Measurements from ENCODE around the gene TOMM5.
"Not testable (repeated sequence)": the region's sequence is repeated elsewhere in the genome, so short reads cannot be mapped to it uniquely, and the experiment has no call there.

TOMM5 gene

DNA sequence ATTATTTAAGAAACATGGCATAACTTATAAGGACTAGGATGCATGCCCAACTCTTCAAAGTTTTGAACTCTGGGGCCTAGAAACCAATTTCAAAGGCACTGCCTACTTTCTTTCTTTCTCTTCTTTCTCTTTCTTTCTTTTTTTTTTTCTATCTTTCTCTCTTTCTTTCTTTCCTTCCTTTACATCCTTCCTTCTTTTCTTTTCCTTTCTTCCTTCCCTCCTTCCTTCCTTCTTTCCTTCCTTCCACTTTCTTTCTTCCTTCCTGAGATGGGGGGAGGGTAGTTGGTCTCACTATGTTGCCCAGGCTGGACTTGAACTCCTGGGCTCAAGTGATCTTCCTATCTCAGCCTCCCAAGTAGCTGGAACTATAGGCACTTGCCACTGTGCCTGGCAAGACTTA, 15.9 kb upstream of the TOMM5 start:
- Histone ChIP-seq H3K4me2 (ENCODE audit: low read length) (no peak overlapping the region), H3K9me3 (ENCODE audit: control insufficient read depth, low read length) (no peaks in the 10 kb centered on the region), H2AFZ (no peak overlapping the region), H3K27ac (no peak overlapping the region), H3K27me3 (ENCODE audit: control insufficient read depth, insufficient read depth, low read length) (no peaks in the 10 kb centered on the region), H3K4me1 (peaks cover 1% of the 10 kb centered on the region), H3K36me3 (ENCODE audit: control insufficient read depth, insufficient read depth, low read length) (no peaks in the 10 kb centered on the region), H3K4me3 (ENCODE audit: low read depth, low read length) (no peak overlapping the region), H3K9ac (no peak overlapping the region), H3K79me2 (no peaks in the 10 kb centered on the region)
- TF ChIP-seq, protein P1, sequence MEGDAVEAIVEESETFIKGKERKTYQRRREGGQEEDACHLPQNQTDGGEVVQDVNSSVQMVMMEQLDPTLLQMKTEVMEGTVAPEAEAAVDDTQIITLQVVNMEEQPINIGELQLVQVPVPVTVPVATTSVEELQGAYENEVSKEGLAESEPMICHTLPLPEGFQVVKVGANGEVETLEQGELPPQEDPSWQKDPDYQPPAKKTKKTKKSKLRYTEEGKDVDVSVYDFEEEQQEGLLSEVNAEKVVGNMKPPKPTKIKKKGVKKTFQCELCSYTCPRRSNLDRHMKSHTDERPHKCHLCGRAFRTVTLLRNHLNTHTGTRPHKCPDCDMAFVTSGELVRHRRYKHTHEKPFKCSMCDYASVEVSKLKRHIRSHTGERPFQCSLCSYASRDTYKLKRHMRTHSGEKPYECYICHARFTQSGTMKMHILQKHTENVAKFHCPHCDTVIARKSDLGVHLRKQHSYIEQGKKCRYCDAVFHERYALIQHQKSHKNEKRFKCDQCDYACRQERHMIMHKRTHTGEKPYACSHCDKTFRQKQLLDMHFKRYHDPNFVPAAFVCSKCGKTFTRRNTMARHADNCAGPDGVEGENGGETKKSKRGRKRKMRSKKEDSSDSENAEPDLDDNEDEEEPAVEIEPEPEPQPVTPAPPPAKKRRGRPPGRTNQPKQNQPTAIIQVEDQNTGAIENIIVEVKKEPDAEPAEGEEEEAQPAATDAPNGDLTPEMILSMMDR (IDR thresholded peaks at IDR 0.05), result no peak

DNA sequence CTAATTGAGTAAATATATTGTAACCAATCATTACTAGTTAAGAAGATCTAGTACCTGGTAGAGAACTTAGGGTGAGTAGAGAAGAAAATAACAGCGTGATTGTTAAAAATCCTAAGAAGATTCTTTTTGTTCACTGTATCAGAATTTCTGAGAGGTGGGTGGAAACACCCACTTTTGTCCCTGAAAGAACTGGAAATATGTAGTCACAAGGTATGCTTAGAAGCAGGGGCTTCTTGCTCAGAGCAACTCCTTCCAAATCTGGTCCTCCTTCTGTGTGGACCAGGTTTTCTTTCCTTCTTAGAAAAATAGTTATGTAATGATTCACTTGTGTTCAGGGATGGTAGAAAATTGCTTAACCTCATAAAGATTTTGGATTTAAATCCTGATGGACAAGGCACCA, 11.9 kb upstream of the TOMM5 start:
- no peak overlapping the region for H2AFZ ChIP-seq
- no peaks in the 10 kb centered on the region for H3K27me3 ChIP-seq (ENCODE audit: control insufficient read depth, insufficient read depth, low read length)
- H3K36me3 ChIP-seq (ENCODE audit: control insufficient read depth, insufficient read depth, low read length), result no peaks in the 10 kb centered on the region
- H3K9me3 ChIP-seq (ENCODE audit: control insufficient read depth, low read length), result no peaks in the 10 kb centered on the region
- TF ChIP-seq, protein P1 (IDR thresholded peaks at IDR 0.05), result no peak
- no peak overlapping the region for H3K4me2 ChIP-seq (ENCODE audit: low read length)
- H3K79me2 ChIP-seq, result no peaks in the 10 kb centered on the region
- no peak overlapping the region for H3K4me3 ChIP-seq (ENCODE audit: low read depth, low read length)
- no peak overlapping the region for H3K9ac ChIP-seq
- no peak overlapping the region for H3K27ac ChIP-seq
- H3K4me1 ChIP-seq, result peaks cover 3% of the 10 kb centered on the region

DNA sequence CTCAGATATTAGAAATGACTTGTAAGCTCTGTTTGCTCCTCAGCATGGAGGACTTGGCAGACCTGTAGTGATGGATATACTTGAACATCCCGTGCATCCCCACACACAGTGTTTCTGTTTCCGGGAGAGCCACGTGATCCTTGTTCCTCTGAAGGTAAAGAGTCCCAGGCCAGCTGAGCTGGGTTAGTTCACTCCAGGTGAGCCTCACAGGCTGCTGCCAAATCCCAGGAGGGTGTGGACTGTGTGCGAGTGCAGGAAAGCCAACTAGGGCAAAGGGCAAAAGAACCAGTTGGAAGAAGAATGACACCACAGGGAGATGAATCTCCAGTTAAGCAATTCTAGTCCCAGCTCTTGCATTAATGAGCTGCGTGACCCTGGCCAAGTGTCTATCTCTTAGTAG, 10.4 kb upstream of the TOMM5 start:
- Histone ChIP-seq H3K4me3 (ENCODE audit: low read depth, low read length) (no peak overlapping the region), H3K4me2 (ENCODE audit: low read length) (no peak overlapping the region), H3K79me2 (no peaks in the 10 kb centered on the region), H3K27ac (peak overlapping the region; percentile 56), H3K36me3 (ENCODE audit: control insufficient read depth, insufficient read depth, low read length) (no peaks in the 10 kb centered on the region), H3K4me1 (peaks cover 3% of the 10 kb centered on the region), H3K27me3 (ENCODE audit: control insufficient read depth, insufficient read depth, low read length) (no peaks in the 10 kb centered on the region), H3K9ac (no peak overlapping the region), H3K9me3 (ENCODE audit: control insufficient read depth, low read length) (no peaks in the 10 kb centered on the region), H2AFZ (peak overlapping the region; percentile 80)
- TF ChIP-seq, protein P1 (IDR thresholded peaks at IDR 0.05), result no peak

DNA sequence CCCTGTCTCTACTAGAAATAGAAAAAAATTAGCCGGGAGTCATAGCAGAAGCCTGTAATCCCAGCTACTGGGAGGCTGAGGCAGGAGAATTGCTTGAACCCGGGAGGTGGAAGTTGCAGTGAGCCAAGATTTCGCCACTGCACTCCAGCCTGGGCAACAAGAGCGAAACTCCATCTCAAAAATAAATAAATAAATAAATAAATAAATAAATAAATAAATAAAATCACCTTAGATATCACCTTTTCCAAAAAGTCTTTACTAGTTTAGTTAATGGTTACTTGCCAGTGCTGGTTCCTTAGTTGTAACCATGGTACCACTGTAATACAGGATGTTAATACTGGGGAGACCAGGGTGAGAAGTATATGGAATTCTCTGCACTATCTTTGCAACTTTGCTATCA, 9.7 kb upstream of the TOMM5 start:
- not testable (repeated sequence) for H3K4me3 ChIP-seq (ENCODE audit: low read depth, low read length); H3K4me1 ChIP-seq; H3K4me2 ChIP-seq (ENCODE audit: low read length); H3K27ac ChIP-seq; H3K9me3 ChIP-seq (ENCODE audit: control insufficient read depth, low read length); H3K9ac ChIP-seq; H3K79me2 ChIP-seq; H3K36me3 ChIP-seq (ENCODE audit: control insufficient read depth, insufficient read depth, low read length); H2AFZ ChIP-seq; H3K27me3 ChIP-seq (ENCODE audit: control insufficient read depth, insufficient read depth, low read length)

DNA sequence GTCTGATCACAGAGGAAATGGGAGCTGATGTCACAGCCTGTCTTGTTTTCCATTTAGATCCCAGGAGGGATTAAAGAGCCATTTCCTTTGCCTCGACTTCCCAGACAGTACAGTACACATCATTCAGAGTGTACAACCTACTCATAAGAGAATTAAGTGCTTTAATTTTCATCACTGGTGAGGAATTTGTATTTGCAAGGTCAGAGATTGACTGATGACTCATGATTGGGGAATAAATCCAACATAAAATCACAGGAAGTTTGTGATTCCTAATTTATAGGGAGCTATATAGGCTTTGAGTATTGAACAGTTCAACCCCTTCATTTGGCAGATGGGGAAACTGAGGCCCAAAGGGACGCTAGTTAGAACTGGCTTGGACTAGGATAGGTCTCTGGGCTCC, 4.1 kb upstream of the TOMM5 start:
- H3K4me3 ChIP-seq (ENCODE audit: low read depth, low read length), result no peak overlapping the region
- H3K27me3 ChIP-seq (ENCODE audit: control insufficient read depth, insufficient read depth, low read length), result no peaks in the 10 kb centered on the region
- no peaks in the 10 kb centered on the region for H3K4me1 ChIP-seq
- TF ChIP-seq, protein P1 (IDR thresholded peaks at IDR 0.05), result no peak
- no peaks in the 10 kb centered on the region for H3K36me3 ChIP-seq (ENCODE audit: control insufficient read depth, insufficient read depth, low read length)
- H3K27ac ChIP-seq, result no peak overlapping the region
- H2AFZ ChIP-seq, result no peak overlapping the region
- no peak overlapping the region for H3K4me2 ChIP-seq (ENCODE audit: low read length)
- peaks cover 5% of the 10 kb centered on the region for H3K79me2 ChIP-seq
- no peak overlapping the region for H3K9ac ChIP-seq
- no peaks in the 10 kb centered on the region for H3K9me3 ChIP-seq (ENCODE audit: control insufficient read depth, low read length)

Data from parathyroid adenoma (tissue), 2 donors.